Epithelial cell of proximal tubule (primary cell): ENCODE results near the gene SURF4. TPM values are rescaled to one million over a fixed set of nuclear protein-coding genes. Genes with fewer than 3 reads are reported as not detected.
A peak's percentile ranks its signal among the peaks of the same experiment; 100 is the strongest.
"Not testable (repeated sequence)": the region's sequence is repeated elsewhere in the genome, so short reads cannot be mapped to it uniquely, and the experiment has no call there.

Experiments used
- DNase-seq: peaks from one replicate; pipeline ENCODE4 v3.0.0-alpha.2; 2011; ENCODE audit warnings: low read depth
- H3K4me3 ChIP-seq: 2 replicates; pipeline ENCODE4 v1.5.1; 2011; ENCODE audit warnings: low read depth, mild to moderate bottlenecking, low read length
- total RNA-seq: library from RNA; depleted of rRNA; stranded (reverse); fragments of >200 nt; gene quantifications from 2 replicates; pipeline ENCODE4 v1.2.3, GENCODE V29; 2015
- TF ChIP-seq, protein P1 (sequence below): conservative IDR thresholded peaks from 2 replicates; pipeline ENCODE4 v1.5.1; 2012; ENCODE audit warnings: low read depth, mild to moderate bottlenecking, low read length

Gene SURF4
- total RNA-seq, 1 donor from 2014 or later: 125 TPM

DNA sequence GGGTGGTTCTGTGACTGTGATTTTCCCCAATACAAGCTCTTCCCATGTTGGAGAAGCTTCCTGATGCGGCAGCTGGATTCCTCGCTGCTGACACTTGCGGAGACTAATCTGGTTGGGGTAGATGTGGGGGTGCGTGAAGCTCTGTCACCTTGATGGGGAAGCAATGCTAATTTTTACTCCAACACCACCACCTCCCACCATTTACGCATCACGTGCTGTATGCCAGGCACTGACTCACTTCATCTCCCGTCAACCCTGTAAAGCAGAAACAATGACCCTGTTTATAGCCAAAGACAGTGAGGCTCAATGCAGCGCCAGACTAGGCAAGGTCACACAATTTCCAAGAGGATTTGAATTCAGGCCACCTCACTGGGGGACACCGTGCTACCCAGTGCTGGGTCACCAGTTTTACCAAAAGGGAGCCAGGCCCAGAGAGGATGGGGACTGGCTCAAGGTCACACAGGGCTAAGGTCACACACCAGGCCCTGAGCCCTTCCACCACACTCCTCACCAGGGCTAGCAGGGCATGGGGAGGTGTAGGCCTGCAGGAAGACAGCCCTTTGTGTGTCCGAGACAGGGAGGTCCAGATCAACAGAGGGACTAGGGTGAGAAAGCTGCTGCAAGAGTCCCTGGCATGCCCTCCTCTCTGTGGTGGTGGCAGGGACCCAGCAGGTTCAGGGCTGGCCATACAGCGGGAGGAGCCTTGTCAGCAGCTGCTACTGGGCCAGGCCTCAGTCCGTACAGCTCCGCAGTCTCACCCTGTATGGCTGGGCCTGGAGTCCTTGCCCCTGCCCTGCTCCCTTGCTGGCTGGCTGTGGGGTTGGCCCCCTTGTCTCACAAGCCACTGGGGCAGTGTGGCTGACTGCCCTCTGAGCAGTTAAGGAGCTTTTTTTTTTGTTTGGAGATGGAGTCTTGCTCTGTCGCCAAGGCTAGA, 3.6 kb upstream of the SURF4 start:
- TF ChIP-seq, protein P1, sequence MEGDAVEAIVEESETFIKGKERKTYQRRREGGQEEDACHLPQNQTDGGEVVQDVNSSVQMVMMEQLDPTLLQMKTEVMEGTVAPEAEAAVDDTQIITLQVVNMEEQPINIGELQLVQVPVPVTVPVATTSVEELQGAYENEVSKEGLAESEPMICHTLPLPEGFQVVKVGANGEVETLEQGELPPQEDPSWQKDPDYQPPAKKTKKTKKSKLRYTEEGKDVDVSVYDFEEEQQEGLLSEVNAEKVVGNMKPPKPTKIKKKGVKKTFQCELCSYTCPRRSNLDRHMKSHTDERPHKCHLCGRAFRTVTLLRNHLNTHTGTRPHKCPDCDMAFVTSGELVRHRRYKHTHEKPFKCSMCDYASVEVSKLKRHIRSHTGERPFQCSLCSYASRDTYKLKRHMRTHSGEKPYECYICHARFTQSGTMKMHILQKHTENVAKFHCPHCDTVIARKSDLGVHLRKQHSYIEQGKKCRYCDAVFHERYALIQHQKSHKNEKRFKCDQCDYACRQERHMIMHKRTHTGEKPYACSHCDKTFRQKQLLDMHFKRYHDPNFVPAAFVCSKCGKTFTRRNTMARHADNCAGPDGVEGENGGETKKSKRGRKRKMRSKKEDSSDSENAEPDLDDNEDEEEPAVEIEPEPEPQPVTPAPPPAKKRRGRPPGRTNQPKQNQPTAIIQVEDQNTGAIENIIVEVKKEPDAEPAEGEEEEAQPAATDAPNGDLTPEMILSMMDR: no peak
- DNase-seq: no peak
- H3K4me3 ChIP-seq: no peak overlapping the region

DNA sequence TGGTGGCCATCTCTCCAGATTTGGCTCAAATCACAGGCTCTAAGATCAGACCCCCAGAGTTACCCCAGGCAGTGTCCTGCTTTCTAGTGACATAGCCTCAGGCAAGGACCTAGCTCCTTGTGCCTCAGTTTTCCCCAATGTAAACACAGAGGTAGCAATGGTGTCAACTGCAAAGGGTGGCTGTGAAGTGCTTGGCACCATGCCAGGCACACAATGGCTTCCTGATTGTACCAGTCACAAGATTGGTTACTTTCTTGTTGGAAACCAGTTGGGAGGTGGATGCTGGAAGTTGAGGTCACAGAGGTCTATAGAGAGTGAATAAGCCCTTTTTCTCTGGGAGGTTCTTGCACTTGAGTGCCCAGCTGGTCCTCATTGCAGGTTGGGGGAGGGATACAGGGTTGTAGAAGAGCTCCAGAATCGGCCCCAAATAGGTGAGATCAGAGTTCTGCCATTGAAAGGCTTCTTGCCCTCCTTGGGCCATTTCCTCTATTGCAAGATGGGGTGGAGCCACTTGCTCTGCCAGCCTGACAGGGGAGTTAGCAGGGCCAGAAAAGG, 2.6 kb upstream of the SURF4 start:
- TF ChIP-seq, protein P1: no peak
- DNase-seq: no peak
- no peak overlapping the region for H3K4me3 ChIP-seq

DNA sequence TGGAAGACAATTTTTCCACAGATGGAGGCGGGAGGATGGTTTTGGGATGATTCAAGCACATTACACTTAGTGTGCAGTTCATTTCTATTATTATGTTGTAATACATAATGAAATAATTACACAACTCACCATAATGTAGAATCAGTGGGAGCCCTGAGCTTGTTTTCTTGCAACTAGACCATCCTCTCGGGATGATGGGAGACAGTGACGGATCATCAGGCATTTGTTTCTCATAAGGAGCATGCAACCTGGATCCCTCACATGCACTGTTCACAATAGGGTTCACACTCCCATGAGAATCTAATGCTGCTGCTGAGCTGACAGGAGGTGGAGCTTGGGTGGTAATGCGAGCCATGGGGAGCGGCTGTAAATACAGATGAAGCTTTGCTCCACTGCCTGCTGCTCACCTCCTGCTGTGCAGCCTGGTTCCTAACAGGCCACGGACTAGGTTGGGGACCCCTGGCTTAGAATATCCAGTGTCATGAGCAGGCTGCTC, 1.9 kb upstream of the SURF4 start:
- TF ChIP-seq, protein P1: no peak
- H3K4me3 ChIP-seq: no peak overlapping the region
- DNase-seq: no peak

DNA sequence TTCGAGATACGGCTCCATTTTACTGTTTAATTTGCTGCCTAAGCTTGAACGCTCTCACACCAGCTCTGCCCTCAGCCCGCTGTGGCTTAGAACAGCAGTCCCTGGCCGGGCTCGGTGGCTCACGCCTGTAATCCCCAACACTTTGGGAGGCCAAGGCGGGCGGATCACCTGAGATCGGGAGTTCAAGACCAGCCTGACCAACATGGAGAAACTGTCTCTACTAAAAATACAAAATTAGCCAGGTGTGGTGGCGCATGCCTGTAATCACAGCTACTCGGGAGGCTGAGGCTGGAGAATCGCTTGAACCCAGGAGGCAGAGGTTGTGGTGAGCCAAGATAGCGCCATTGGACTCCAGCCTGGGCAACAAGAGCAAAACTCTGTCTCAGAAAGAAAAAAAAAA, 1.4 kb upstream of the SURF4 start:
- peak overlapping the region; percentile 97 for H3K4me3 ChIP-seq
- DNase-seq: not testable (repeated sequence)

DNA sequence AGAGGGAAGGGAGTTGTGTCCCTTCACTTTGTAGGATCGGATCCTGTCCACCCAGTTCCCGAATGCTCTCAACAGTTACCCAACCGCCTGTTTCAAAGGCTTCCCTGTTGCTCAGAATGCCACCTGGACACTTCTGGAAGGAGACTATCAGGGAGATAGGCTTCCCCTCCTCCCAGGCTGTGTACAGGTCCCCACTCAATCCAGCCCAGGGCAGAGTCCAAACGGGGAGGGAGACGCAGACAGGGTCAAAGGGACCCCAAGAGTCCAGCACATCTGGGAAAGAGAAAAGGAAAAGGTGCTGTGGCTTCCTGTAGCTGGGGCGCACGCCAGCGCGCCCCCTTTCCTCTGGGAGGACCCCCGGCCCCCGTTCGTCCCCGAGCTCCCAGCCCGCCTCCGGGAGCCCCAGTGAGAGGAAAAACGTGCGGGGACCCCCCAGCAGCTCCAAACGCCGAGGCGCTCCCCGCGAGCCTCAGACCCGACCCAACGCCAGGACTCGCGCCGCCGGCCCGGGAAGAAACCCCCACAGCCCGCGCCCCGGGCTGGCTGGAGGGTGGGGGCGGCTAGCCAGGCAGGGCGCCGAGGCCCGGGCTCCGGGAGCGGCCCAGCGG, 640 bp downstream of the SURF4 start:
- peak overlapping the region; percentile 97 for H3K4me3 ChIP-seq
- no peak for DNase-seq
- TF ChIP-seq, protein P1: peak; percentile 24

DNA sequence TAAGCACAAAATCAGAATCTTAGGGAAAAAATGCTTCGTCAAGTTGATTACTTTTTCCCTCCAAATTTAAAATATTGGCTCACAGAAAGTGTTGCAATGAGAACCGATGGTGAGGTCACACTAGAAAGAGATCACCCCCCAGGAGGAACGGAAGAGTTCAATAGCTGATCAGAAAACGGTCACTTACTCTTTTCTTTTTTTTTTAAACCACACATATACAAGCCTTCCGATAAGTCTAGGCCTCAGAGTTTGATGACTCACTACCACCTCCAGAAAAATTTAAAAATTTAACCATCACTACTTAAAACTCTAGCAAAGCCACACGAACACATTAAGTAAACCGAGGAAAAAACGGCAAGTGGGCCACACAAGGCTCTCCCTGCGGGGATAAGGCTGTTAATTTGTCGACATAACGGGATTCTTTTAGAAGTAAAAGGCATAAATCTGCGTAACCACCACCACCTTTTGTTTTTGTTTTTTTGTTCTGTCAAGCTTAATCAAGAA, 1.2 kb downstream of the SURF4 start:
- TF ChIP-seq, protein P1: no peak
- DNase-seq: no peak
- H3K4me3 ChIP-seq: peak overlapping the region; percentile 97

DNA sequence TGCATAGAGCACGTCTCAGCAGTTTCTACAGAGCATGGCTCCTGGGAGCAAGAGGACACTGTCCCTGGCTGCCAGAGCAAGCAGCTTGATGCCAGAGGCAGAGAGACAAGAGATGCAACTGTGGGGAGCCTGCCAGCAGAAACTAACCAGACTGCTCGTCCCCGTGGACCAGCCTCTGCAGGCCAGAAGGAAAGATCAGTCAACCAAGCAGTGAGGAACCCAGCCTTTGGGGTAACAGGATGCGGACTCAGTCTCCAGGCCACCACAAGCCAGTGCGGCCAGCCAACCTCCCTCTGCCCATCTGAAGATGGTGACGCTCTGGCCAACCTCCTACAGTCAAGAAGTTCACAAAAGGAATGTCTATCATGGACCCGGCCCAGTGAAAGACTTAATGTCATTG, 3.7 kb downstream of the SURF4 start:
- TF ChIP-seq, protein P1: no peak
- no peak for DNase-seq
- H3K4me3 ChIP-seq: no peak overlapping the region
